ENCODE measurements around the gene NFATC2. TPM values are rescaled to one million over a fixed set of nuclear protein-coding genes. Genes with fewer than 3 reads are reported as not detected.

NFATC2 gene
- total and polyA plus RNA-seq, 12 donors: 0.43 to 5.7 (median 3.3) TPM

GRCh38 chr20:51361258-51361657 is 181.3 kb downstream of the NFATC2 start:
- Histone ChIP-seq H3K9me3 (peaks cover 0 to 20% (median 13%) of the 10 kb centered on the region in 11 donors), H3K36me3 (no peaks in the 10 kb centered on the region), H3K27me3 (peaks cover 0 to 8% (median 0%) of the 10 kb centered on the region in 7 donors), H3K4me3 (no peak overlapping the region), H3K4me1 (peaks cover 0 to 10% (median 0%) of the 10 kb centered on the region in 9 donors), H3K27ac (peak overlapping the region in 1 of 10 donors; percentile 47)
- ATAC-seq (no peak), DNase-seq (no peak)
- no peak for TF ChIP-seq CTCF (IDR thresholded peaks at IDR 0.05)
- intact Hi-C loops (cut with DNase I): no loop called here
- 94 to 100% methylated on average over 1 of the region's 1 CpG for WGBS, 2 donors

- intact Hi-C loops (cut with DNase I): no loop called here
- H3K4me3 ChIP-seq: no peak overlapping the region
- TF ChIP-seq CTCF (IDR thresholded peaks at IDR 0.05): no peak
- peak overlapping the region in 1 of 10 donors; percentile 47 for H3K27ac ChIP-seq
- H3K4me1 ChIP-seq: peaks cover 0 to 10% (median 0%) of the 10 kb centered on the region in 9 donors
- DNase-seq: no peak
- ATAC-seq: peak in 2 of 8 donors; percentile 30 to 38
- H3K9me3 ChIP-seq: peaks cover 0 to 20% (median 13%) of the 10 kb centered on the region in 11 donors
- 67 to 69% methylated on average over 13 of the region's 13 CpGs for WGBS, 2 donors
- peaks cover 0 to 8% (median 0%) of the 10 kb centered on the region in 7 donors for H3K27me3 ChIP-seq
- no peaks in the 10 kb centered on the region for H3K36me3 ChIP-seq
These were observed 181.9 kb downstream of the NFATC2 start for GRCh38 chr20:51360451-51361201.

GRCh38 chr20:51359947-51360346 is 182.6 kb downstream of the NFATC2 start:
- no peak for TF ChIP-seq CTCF (IDR thresholded peaks at IDR 0.05)
- 46 to 62% methylated on average over 1 of the region's 1 CpG for WGBS, 2 donors
- no peak for ATAC-seq
- Histone ChIP-seq H3K4me1 (peaks cover 0 to 10% (median 0%) of the 10 kb centered on the region in 9 donors), H3K4me3 (no peak overlapping the region), H3K27me3 (peaks cover 0 to 8% (median 0%) of the 10 kb centered on the region in 7 donors), H3K27ac (no peak overlapping the region), H3K36me3 (no peaks in the 10 kb centered on the region), H3K9me3 (peaks cover 0 to 20% (median 13%) of the 10 kb centered on the region in 11 donors)
- intact Hi-C loops (cut with DNase I): no loop called here
- DNase-seq: no peak

- H3K4me3 ChIP-seq: no peak overlapping the region
- no peak for TF ChIP-seq CTCF (IDR thresholded peaks at IDR 0.05)
- peaks cover 0 to 10% (median 0%) of the 10 kb centered on the region in 9 donors for H3K4me1 ChIP-seq
- ATAC-seq: no peak
- WGBS, 2 donors: 88 to 89% methylated on average over 3 of the region's 3 CpGs
- H3K36me3 ChIP-seq: no peaks in the 10 kb centered on the region
- H3K27ac ChIP-seq: no peak overlapping the region
- peaks cover 0 to 8% (median 0%) of the 10 kb centered on the region in 7 donors for H3K27me3 ChIP-seq
- DNase-seq: no peak
- peaks cover 0 to 17% (median 12%) of the 10 kb centered on the region in 11 donors for H3K9me3 ChIP-seq
- intact Hi-C loops (cut with DNase I): no loop called here
These were observed 183.1 kb downstream of the NFATC2 start for GRCh38 chr20:51359401-51359800.

Measured in heart right ventricle (tissue), 16 donors.